T-helper 17 cell (primary cell): ENCODE results near the gene TBC1D22A. TPM values are rescaled to one million over a fixed set of nuclear protein-coding genes. Genes with fewer than 3 reads are reported as not detected.

Source experiments
- ATAC-seq: fragments of 150-1000 bp; cut with Tn5 transposase; 2 replicates; pipeline ENCODE4 v1.10.0; 2021; ENCODE audit warnings: mild to moderate bottlenecking, moderate library complexity
- DNase-seq, 3 donors: peaks; one replicate each; pipeline versions ENCODE4 v3.0.0 to v3.0.0-alpha.2; 2020 to 2021
- H3K9me3 ChIP-seq: one replicate; pipeline ENCODE4 v1.7.0; 2013; ENCODE audit warnings: low read length, mild to moderate bottlenecking; ENCODE audit not compliant: control insufficient read depth, poor library complexity, severe bottlenecking
- H3K27ac Mint-ChIP-seq: one replicate; pipeline ENCODE4 v1.8.0; 2022; ENCODE audit warnings: mild to moderate bottlenecking, moderate library complexity, mixed read lengths
- H3K27me3 Mint-ChIP-seq: one replicate; pipeline ENCODE4 v1.8.0; 2022; ENCODE audit warnings: mixed read lengths
- H3K36me3 Mint-ChIP-seq: one replicate; pipeline ENCODE4 v1.8.0; 2022; ENCODE audit warnings: low read depth, mixed read lengths
- H3K4me1 Mint-ChIP-seq: one replicate; pipeline ENCODE4 v1.8.0; 2022; ENCODE audit warnings: mild to moderate bottlenecking, mixed read lengths
- H3K4me3 Mint-ChIP-seq: one replicate; pipeline ENCODE4 v1.8.0; 2022; ENCODE audit warnings: mild to moderate bottlenecking, moderate library complexity, mixed read lengths
- total RNA-seq, 4 donors: library from RNA in 2 of 4; stranded (reverse) in 2 of 4; gene quantifications; one replicate each; pipeline ENCODE4 v1.2.3 and lab custom pipeline; 2022 to 2026

TBC1D22A gene
- total RNA-seq, 2 donors from 2014 or later = 42.1 to 43.8 TPM

GRCh38 chr22:46915950-46916730 is 153.7 kb downstream of the TBC1D22A start:
- peaks cover 22% of the 10 kb centered on the region for H3K36me3 Mint-ChIP-seq
- no peak overlapping the region for H3K27ac Mint-ChIP-seq
- H3K4me1 Mint-ChIP-seq = peaks cover 14% of the 10 kb centered on the region
- H3K27me3 Mint-ChIP-seq = no peaks in the 10 kb centered on the region
- no peak for DNase-seq
- H3K4me3 Mint-ChIP-seq = no peak overlapping the region
- H3K9me3 ChIP-seq = no peaks in the 10 kb centered on the region
- ATAC-seq = no peak

DNA sequence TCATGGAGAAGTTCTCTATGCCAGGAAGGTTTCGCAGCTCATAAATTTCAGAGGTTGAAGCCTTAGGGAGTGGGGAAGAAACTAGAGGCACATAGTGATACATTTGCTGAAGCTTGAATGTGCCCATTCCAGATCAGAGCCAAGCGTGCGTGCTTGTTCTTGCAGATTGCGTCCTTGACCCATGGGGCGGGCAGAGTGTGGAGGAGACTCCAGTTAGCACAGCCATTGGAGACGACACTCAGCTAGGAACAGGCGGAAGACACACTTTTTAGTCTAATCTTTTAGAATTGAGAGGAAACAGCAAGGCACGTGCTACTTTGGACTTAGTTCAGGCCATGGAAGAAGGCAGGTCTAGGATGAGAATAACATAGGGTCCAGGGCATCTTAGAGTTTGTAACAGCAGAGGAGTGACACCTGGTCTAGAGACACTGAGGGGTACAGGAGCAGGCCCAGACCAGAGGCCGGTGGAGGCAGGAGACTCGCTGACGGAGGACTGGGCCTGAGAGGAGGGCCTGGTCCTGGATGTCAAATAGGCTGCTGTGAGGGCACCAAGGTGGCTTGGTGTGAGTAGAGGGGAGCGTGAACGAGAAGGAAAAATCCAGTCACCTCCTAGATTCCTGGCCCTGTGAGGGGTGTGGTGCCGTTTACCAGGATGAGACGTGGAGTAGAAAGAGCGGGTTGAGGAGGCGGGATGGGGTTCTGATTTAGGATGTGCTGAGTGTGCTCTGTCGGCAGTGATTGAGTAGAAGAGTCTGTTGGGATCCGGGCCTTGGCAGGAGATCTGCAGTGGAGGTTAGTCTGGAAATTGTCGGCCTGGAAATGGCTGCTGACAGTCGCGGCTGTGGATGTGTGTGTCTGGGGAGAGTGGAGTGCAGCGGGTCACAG is 154.7 kb downstream of the TBC1D22A start:
- Mint-ChIP-seq H3K27ac (no peak overlapping the region), H3K27me3 (no peaks in the 10 kb centered on the region), H3K4me1 (peaks cover 14% of the 10 kb centered on the region), H3K36me3 (peaks cover 22% of the 10 kb centered on the region), H3K4me3 (no peak overlapping the region)
- no peak for ATAC-seq
- H3K9me3 ChIP-seq = no peaks in the 10 kb centered on the region
- no peak for DNase-seq

GRCh38 chr22:46917771-46918101 is 155.3 kb downstream of the TBC1D22A start:
- DNase-seq = no peak
- Mint-ChIP-seq H3K27ac (no peak overlapping the region), H3K36me3 (peaks cover 22% of the 10 kb centered on the region), H3K27me3 (no peaks in the 10 kb centered on the region), H3K4me1 (peaks cover 18% of the 10 kb centered on the region), H3K4me3 (no peak overlapping the region)
- ATAC-seq = no peak
- no peaks in the 10 kb centered on the region for H3K9me3 ChIP-seq

- Mint-ChIP-seq H3K27me3 (no peaks in the 10 kb centered on the region), H3K27ac (no peak overlapping the region), H3K4me1 (peaks cover 19% of the 10 kb centered on the region), H3K36me3 (peaks cover 22% of the 10 kb centered on the region), H3K4me3 (no peak overlapping the region)
- no peak for ATAC-seq
- H3K9me3 ChIP-seq = no peaks in the 10 kb centered on the region
- no peak for DNase-seq
These were observed 155.7 kb downstream of the TBC1D22A start for GRCh38 chr22:46918197-46918596.

DNA sequence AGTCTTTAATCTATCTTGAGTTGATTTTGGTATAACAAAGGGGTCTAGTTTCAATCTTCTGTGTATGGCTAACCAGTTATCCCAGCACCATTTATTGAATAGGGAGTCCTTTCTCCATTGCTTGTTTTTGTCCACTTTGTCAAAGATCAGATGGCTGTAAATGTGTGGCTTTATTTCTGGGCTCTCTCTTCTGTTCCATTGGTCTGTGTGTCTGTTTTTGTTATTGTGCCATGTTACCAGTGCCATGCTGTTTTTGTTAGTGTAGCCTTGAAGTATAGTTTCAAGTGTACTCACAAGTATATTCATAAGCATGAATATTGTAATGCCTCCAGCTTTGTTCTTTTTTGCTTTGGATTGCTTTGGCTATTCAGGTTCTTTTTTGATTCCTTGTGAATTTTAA is 159.6 kb downstream of the TBC1D22A start:
- DNase-seq (no peak), ATAC-seq (no peak)
- Mint-ChIP-seq H3K4me3 (no peak overlapping the region), H3K27ac (no peak overlapping the region), H3K36me3 (peaks cover 14% of the 10 kb centered on the region), H3K4me1 (peaks cover 19% of the 10 kb centered on the region), H3K27me3 (no peaks in the 10 kb centered on the region)
- H3K9me3 ChIP-seq = no peaks in the 10 kb centered on the region

DNA sequence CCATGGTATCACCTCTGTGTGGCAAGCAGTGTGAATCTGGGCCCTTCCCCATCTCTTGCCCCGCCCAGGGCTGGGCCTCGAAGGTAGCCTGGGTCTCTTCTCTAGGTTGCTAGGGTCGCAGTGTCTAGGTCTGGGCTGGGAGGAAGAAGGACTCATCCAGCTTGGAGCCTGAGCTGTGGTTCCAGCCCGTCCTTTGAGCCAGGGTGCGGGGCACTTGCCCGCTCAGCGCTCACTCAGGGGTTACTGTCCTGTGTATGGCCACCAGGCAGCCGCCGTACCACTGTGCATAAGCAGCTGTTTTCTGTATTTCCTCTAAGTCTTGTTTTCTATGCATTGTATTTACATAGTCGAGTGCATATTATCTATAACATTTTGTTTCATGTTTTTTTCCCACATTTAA is 160.9 kb downstream of the TBC1D22A start:
- Mint-ChIP-seq H3K4me3 (no peak overlapping the region), H3K36me3 (peaks cover 5% of the 10 kb centered on the region), H3K4me1 (peaks cover 15% of the 10 kb centered on the region), H3K27ac (no peak overlapping the region), H3K27me3 (no peaks in the 10 kb centered on the region)
- H3K9me3 ChIP-seq = no peaks in the 10 kb centered on the region
- DNase-seq (no peak), ATAC-seq (no peak)

- no peak overlapping the region for H3K4me3 Mint-ChIP-seq
- peaks cover 20% of the 10 kb centered on the region for H3K4me1 Mint-ChIP-seq
- ATAC-seq = no peak
- no peaks in the 10 kb centered on the region for H3K27me3 Mint-ChIP-seq
- peak overlapping the region; percentile 25 for H3K27ac Mint-ChIP-seq
- no peak for DNase-seq
- H3K9me3 ChIP-seq = no peaks in the 10 kb centered on the region
- H3K36me3 Mint-ChIP-seq = peaks cover 2% of the 10 kb centered on the region
These were observed 163.4 kb downstream of the TBC1D22A start for GRCh38 chr22:46925818-46926217.

DNA sequence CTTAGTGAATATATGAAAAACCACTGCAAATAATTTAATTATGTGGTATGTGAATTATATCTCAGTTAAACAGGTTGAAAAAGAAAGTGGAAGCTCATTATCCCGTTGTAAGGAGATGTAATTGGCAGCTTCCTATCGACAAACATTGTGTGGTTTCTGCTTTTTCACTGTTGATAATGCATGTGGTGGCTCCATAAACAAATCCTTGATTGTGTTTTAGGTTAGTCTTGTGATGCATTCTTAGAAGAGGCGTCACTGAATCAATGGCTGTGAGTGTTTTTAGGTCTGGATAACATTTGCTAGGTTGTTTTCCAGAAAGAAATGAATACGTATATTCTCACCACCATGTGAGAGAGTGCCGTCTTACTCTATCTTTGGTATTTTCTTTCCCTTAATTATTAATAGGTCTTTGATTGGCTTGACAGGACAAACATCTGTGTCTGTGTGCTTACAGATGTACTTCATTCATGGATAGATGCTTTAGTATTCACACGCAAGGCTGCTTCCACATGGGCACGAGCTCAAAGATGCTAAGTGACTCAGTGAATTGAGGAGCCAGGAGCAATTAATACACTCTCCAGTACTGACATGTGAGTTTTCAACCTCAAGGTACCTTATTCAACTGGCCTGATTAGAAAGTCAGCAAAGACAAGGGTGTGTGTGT is 166.7 kb downstream of the TBC1D22A start:
- H3K27me3 Mint-ChIP-seq = no peaks in the 10 kb centered on the region
- peaks cover 23% of the 10 kb centered on the region for H3K4me1 Mint-ChIP-seq
- DNase-seq (no peak), ATAC-seq (no peak)
- H3K36me3 Mint-ChIP-seq = peaks cover 2% of the 10 kb centered on the region
- H3K9me3 ChIP-seq = no peaks in the 10 kb centered on the region
- H3K27ac Mint-ChIP-seq = no peak overlapping the region
- no peak overlapping the region for H3K4me3 Mint-ChIP-seq

DNA sequence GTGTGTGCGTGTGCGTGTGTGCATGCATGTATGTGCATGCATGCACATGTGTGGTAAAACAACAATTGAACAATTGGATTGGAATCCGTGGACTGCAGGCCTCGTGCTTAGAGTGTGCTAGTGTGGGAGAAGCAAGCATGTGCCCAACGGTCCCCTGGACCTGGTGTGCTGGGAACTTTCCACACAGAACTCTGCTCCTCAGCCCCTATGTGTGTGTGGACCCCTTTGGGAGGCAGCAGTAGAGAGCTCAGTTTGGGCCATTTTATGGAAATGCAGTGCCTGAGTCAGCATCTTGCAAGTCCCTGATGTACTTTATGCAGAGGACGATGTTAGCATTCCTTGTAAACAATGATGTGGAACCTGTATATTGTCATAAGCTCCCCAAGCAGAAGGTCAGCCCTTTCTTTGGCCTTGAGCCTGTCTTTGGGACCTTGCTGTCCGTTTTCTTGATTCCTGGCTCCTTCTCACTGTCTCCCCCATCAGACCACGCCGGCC is 167.3 kb downstream of the TBC1D22A start:
- no peak overlapping the region for H3K4me3 Mint-ChIP-seq
- peaks cover 26% of the 10 kb centered on the region for H3K4me1 Mint-ChIP-seq
- H3K27ac Mint-ChIP-seq = no peak overlapping the region
- H3K9me3 ChIP-seq = no peaks in the 10 kb centered on the region
- peaks cover 2% of the 10 kb centered on the region for H3K36me3 Mint-ChIP-seq
- H3K27me3 Mint-ChIP-seq = no peaks in the 10 kb centered on the region
- ATAC-seq (no peak), DNase-seq (no peak)

DNA sequence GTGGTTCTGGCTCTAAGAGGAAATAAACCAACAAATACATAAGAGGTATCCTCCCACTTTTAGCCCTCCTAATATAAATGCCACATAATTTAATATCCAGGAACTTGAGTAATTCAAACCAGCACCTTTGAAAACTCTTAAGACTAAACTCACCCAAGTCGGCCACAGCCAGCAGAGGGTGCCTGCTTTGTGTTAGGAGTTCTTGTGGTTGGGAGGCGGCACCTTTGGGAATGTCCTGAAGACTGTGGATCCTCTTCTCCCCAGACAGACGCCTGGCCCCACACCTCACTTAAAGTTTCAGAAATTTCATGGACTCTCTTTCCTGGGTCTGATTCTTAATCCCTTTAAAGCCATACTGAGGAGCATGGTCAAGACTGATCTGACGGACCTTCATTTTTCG is 169.0 kb downstream of the TBC1D22A start:
- H3K36me3 Mint-ChIP-seq = peaks cover 2% of the 10 kb centered on the region

GRCh38 chr22:46931881-46932280 is 169.4 kb downstream of the TBC1D22A start:
- peaks cover 2% of the 10 kb centered on the region for H3K36me3 Mint-ChIP-seq
- no peaks in the 10 kb centered on the region for H3K27me3 Mint-ChIP-seq
- ATAC-seq (no peak), DNase-seq (no peak)
- peaks cover 26% of the 10 kb centered on the region for H3K4me1 Mint-ChIP-seq
- no peaks in the 10 kb centered on the region for H3K9me3 ChIP-seq
- no peak overlapping the region for H3K27ac Mint-ChIP-seq
- no peak overlapping the region for H3K4me3 Mint-ChIP-seq

More for the DNA sequence above, 169.0 kb downstream of the TBC1D22A start:
- ATAC-seq (no peak), DNase-seq (no peak)
- Mint-ChIP-seq H3K4me1 (peaks cover 26% of the 10 kb centered on the region), H3K27ac (no peak overlapping the region), H3K27me3 (no peaks in the 10 kb centered on the region), H3K4me3 (no peak overlapping the region)
- H3K9me3 ChIP-seq = no peaks in the 10 kb centered on the region

DNA sequence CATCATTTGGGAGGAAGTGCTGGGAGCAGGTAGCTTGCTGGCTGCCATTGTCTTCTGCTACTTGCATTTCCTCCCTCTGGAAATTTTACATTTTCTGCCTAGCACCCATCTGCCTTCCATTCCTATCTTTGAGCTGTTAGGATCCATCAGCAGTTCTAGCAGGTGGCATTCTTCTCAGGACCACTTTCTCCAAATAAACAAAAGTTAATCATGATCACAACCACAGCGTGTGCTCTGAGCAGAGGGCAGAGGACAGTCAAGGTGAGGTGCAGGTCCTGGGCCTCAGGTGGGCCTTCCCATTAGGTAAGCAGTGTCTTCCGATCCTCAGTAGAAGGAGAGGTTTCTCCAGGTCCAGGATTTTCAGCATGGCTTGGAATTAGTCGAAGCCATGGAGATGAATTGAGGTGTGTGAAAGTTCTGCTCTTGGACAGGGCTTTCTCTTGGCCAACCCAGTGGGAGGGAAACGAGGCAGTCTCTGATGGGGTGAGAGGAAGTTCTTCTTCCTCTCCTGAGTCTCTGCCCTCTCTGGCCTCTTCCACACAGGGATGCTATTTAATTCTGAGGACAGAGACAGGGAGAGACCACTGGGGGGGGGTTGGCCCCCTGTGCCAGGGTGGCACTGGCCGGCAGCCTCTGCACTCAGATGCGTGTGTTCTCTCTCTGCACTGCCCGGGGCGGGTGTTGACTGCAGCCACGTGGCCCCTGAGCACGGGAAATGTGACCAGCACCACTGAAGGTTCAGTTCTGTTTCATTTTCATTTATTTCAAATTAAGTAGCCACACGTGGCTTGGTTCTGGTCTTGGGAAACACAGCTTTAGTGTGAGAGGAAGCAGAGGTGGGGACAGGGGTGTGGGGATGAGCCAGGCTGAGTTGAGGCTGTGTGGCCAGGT is 170.8 kb downstream of the TBC1D22A start:
- Mint-ChIP-seq H3K27ac (peak overlapping the region; percentile 57), H3K4me3 (no peak overlapping the region), H3K27me3 (no peaks in the 10 kb centered on the region), H3K36me3 (peaks cover 2% of the 10 kb centered on the region), H3K4me1 (peaks cover 25% of the 10 kb centered on the region)
- DNase-seq (no peak), ATAC-seq (no peak)
- no peaks in the 10 kb centered on the region for H3K9me3 ChIP-seq
